HepG2 (cell line): ENCODE results near the gene CPLANE2. TPM values are rescaled to one million over a fixed set of nuclear protein-coding genes. Genes with fewer than 3 reads are reported as not detected.

ENCODE experiments used
- ATAC-seq: fragments of 200-7000 bp; cut with Tn5 transposase; 3 replicates; pipeline ENCODE4 v1.9.1; 2020; ENCODE audit warnings: mild to moderate bottlenecking, moderate library complexity
- BruUV-seq: library from RNA; stranded (reverse); fragments of 400-500 nt; replicated peaks from 2 replicates; lab custom pipeline; 2021; lab: Mats Ljungman, UMichigan
- CTCF ChIA-PET: fragments of 300-600 bp; formaldehyde crosslinking; extraction: SDS; loops from one replicate; lab custom pipeline; 2021; ENCODE audit warnings: low total read pairs, inconsistent platforms, low intra/inter-chr PET ratio; lab: Yijun Ruan, JAX
- POLR2A ChIA-PET: fragments of 350-600 bp; sonication (Branson Sonifier 250); formaldehyde crosslinking; loops from one replicate; lab custom pipeline; 2020; ENCODE audit warnings: antibody characterized with exemption, inconsistent platforms; lab: Yijun Ruan, JAX
- DNase-seq: peaks from one replicate; pipeline ENCODE4 v3.0.0-alpha.2; 2015; ENCODE audit warnings: low spot score
- FAIRE-seq: peaks from 3 replicates; lab custom pipeline; 2011; peaks lifted over from hg19 to GRCh38; lab: Jason Lieb, UNC
- H2AFZ ChIP-seq: one replicate; pipeline ENCODE4 v1.6.1; 2011; ENCODE audit warnings: low read length, inconsistent platforms
- H3K27ac ChIP-seq: fragments of 300-600 bp; 3 replicates; pipeline ENCODE4 v1.8.0; 2011; ENCODE audit warnings: mixed run types, mild to moderate bottlenecking, mixed read lengths, low read length, inconsistent platforms; ENCODE audit not compliant: insufficient read depth; ENCODE audit errors: extremely low read length
- H3K27me3 ChIP-seq, 2 experiments: fragments of 200-600 bp in 1 of 2; 2 replicates in 1 of 2; 3 replicates in 1 of 2; pipeline versions ENCODE4 v1.6.0 to v1.8.0; 2011; ENCODE audit warnings: low read length in 2 of 2, mild to moderate bottlenecking in 2 of 2, moderate library complexity in 2 of 2, inconsistent platforms in 1 of 2; ENCODE audit not compliant: insufficient read depth in 2 of 2, control insufficient read depth in 1 of 2
- H3K36me3 ChIP-seq, 2 experiments: fragments of 200-600 bp in 1 of 2; replicated peaks in 1 of 2; 2 replicates in 1 of 2; 3 replicates in 1 of 2; pipeline versions ENCODE4 v1.5.1 to v1.8.0; 2011; ENCODE audit warnings: low read length in 2 of 2, inconsistent platforms in 1 of 2; ENCODE audit not compliant: insufficient read depth in 2 of 2, control insufficient read depth in 1 of 2
- H3K4me1 ChIP-seq: 2 replicates; pipeline ENCODE4 v1.5.1; 2012; ENCODE audit warnings: low read length, inconsistent platforms; ENCODE audit not compliant: insufficient read depth
- H3K4me2 ChIP-seq: 2 replicates; pipeline ENCODE4 v1.6.0; 2011; ENCODE audit warnings: low read depth, low read length, inconsistent platforms
- H3K4me3 ChIP-seq, 3 experiments: fragments of 200-600 bp in 1 of 3; sonication (generic), shearing (Covaris generic) in 1 of 3; replicated peaks in 1 of 3; 2 replicates each; pipeline ENCODE4 v1.5.1; 2011 to 2016; ENCODE audit warnings: low read length in 3 of 3, inconsistent platforms in 2 of 3, low read depth in 2 of 3, mild to moderate bottlenecking in 2 of 3, control low read depth in 1 of 3, mixed read lengths in 1 of 3; ENCODE audit not compliant: insufficient read depth in 1 of 3
- H3K79me2 ChIP-seq: one replicate; pipeline ENCODE4 v1.6.1; 2011; ENCODE audit warnings: low read length, inconsistent platforms; ENCODE audit not compliant: insufficient read depth
- H3K9ac ChIP-seq: 2 replicates; pipeline ENCODE4 v1.6.0; 2011; ENCODE audit warnings: mild to moderate bottlenecking, low read depth, low read length, inconsistent platforms; ENCODE audit not compliant: insufficient read depth
- H3K9me3 ChIP-seq: 2 replicates; pipeline ENCODE4 v1.5.1; 2012; ENCODE audit warnings: mild to moderate bottlenecking, low read length
- H4K20me1 ChIP-seq: 2 replicates; pipeline ENCODE4 v1.6.0; 2011; ENCODE audit warnings: inconsistent platforms, mild to moderate bottlenecking, low read length, moderate library complexity; ENCODE audit not compliant: insufficient read depth
- ARID4A ChIP-seq: sonication (generic); formaldehyde crosslinking; IDR thresholded peaks from 2 replicates; pipeline ENCODE4 v1.5.0; 2020; ENCODE audit warnings: mild to moderate bottlenecking, missing genetic modification reagents, borderline replicate concordance
- ARNT ChIP-seq: fragments of 450-650 bp; IDR thresholded peaks from 2 replicates; pipeline ENCODE4 v1.6.1; 2017
- CEBPG ChIP-seq: IDR thresholded peaks from 2 replicates; pipeline ENCODE4 v1.6.1; 2016
- ETV5 ChIP-seq: IDR thresholded peaks from 2 replicates; pipeline ENCODE4 v1.6.1; 2018; ENCODE audit warnings: missing biosample characterization, missing genetic modification reagents, inconsistent platforms, borderline replicate concordance
- HDAC1 ChIP-seq: sonication (generic); formaldehyde crosslinking; IDR thresholded peaks from 2 replicates; pipeline ENCODE4 v1.5.1; 2020; ENCODE audit warnings: mild to moderate bottlenecking, missing genetic modification reagents
- LCORL ChIP-seq, 2 experiments: fragments of 450-650 bp in 1 of 2; sonication (generic) in 1 of 2; formaldehyde crosslinking in 1 of 2; IDR thresholded peaks; 2 replicates each; pipeline versions ENCODE4 v1.5.0 to v1.6.1; 2017 to 2020; ENCODE audit warnings: antibody characterized with exemption in 1 of 2, missing genetic modification reagents in 1 of 2
- RFXAP ChIP-seq: sonication (generic); formaldehyde crosslinking; IDR thresholded peaks from 2 replicates; pipeline ENCODE4 v1.4.0; 2020; ENCODE audit warnings: missing genetic modification reagents, borderline replicate concordance
- SMAD1 ChIP-seq: sonication (generic); formaldehyde crosslinking; IDR thresholded peaks from 2 replicates; pipeline ENCODE4 v1.4.0; 2020; ENCODE audit warnings: missing genetic modification reagents, low read depth, mild to moderate bottlenecking, borderline replicate concordance
- SP4 ChIP-seq: sonication (generic); formaldehyde crosslinking; IDR thresholded peaks from 2 replicates; pipeline ENCODE4 v1.8.1; 2023; ENCODE audit warnings: mild to moderate bottlenecking, missing genetic modification reagents
- TAF1 ChIP-seq: sonication (generic); formaldehyde crosslinking; IDR thresholded peaks from 2 replicates; pipeline ENCODE4 v1.4.0; 2020; ENCODE audit warnings: missing genetic modification reagents
- TFDP1 ChIP-seq: IDR thresholded peaks from 2 replicates; pipeline ENCODE4 v1.6.1; 2016; ENCODE audit warnings: missing compliant biosample characterization, missing genetic modification reagents, borderline replicate concordance
- TRIM24 ChIP-seq: sonication (generic); formaldehyde crosslinking; IDR thresholded peaks from 2 replicates; pipeline ENCODE4 v1.8.0; 2022; ENCODE audit warnings: mild to moderate bottlenecking, missing genetic modification reagents
- ZBTB7A ChIP-seq: sonication (generic); formaldehyde crosslinking; IDR thresholded peaks from 2 replicates; pipeline ENCODE4 v1.8.0; 2022; ENCODE audit warnings: mild to moderate bottlenecking, missing genetic modification reagents
- ZNF3 ChIP-seq: IDR thresholded peaks from 2 replicates; pipeline ENCODE4 v1.7.0; 2017; ENCODE audit warnings: inconsistent platforms
- ZNF354B ChIP-seq: sonication (generic); formaldehyde crosslinking; IDR thresholded peaks from 2 replicates; pipeline ENCODE4 v1.8.0; 2022; ENCODE audit warnings: mild to moderate bottlenecking, missing genetic modification reagents
- ZNF616 ChIP-seq: sonication (generic); formaldehyde crosslinking; IDR thresholded peaks from 2 replicates; pipeline ENCODE4 v1.5.0; 2020; ENCODE audit warnings: low read depth, mild to moderate bottlenecking, missing genetic modification reagents
- ZNF670 ChIP-seq: sonication (generic); formaldehyde crosslinking; IDR thresholded peaks from 2 replicates; pipeline ENCODE4 v1.8.0; 2022; ENCODE audit warnings: mild to moderate bottlenecking, missing genetic modification reagents, borderline replicate concordance
- ZNF775 ChIP-seq: sonication (generic); formaldehyde crosslinking; IDR thresholded peaks from 2 replicates; pipeline ENCODE4 v1.4.0; 2020; ENCODE audit warnings: missing genetic modification reagents, mild to moderate bottlenecking, moderate library complexity, borderline replicate concordance
- ZSCAN9 ChIP-seq: IDR thresholded peaks from 2 replicates; pipeline ENCODE4 v1.6.1; 2016; ENCODE audit warnings: borderline replicate concordance
- WGBS: methylation state at CpG from one replicate; pipeline ENCODE4 v1.1.6; 2017; ENCODE audit warnings: low lambda C conversion rate; 5-methylcytosine and 5-hydroxymethylcytosine counted together
- in situ Hi-C: cut with HindIII; loops from 2 replicates; pipeline ENCODE4 v1.10.0; 2017; ENCODE audit warnings: low pct_unique_long_range_greater_than_20kb; ENCODE audit not compliant: extremely low pct_ligation_motif_present
- intact Hi-C: fragments of 100-400 bp; cut with micrococcal nuclease; formaldehyde crosslinking; loops from one replicate; pipeline ENCODE4 v1.10.0; 2022; ENCODE audit not compliant: unreplicated experiment
- polyA plus RNA-seq, 8 experiments: library from polyadenylated mRNA; depleted of rRNA in 3 of 8; stranded (reverse) in 7 of 8; unstranded in 1 of 8; fragments of >200 nt; fragmentation: Illumina TruSeq in 4 of 8; extraction: Trizol in 4 of 8; gene quantifications; 2 replicates each; pipeline versions ENCODE4 v1.2.1 to v1.2.3, GENCODE V29; 2011 to 2016; ENCODE audit warnings: low read depth in 4 of 8, missing spikeins in 1 of 8, mixed read lengths in 1 of 8; ENCODE audit not compliant: insufficient read depth in 1 of 8
- total RNA-seq, 5 experiments: library from RNA; depleted of rRNA; stranded (reverse); fragments of >200 nt; fragmentation: Illumina TruSeq; extraction: Trizol; gene quantifications; 2 replicates each; pipeline ENCODE4 v1.2.3, GENCODE V29; 2016; ENCODE audit warnings: low read depth in 1 of 5

Gene CPLANE2
- total and polyA plus RNA-seq, 2 of the 13 experiments (the other 11 are each of a cell fraction or from before 2014, with no cell fraction given), result 0.29 to 1.6 TPM

- FAIRE-seq (peak; percentile 36), ATAC-seq (peak; percentile 91), DNase-seq (peak; percentile 93)
- peak overlapping the region; percentile 66 for H3K9ac ChIP-seq
- no TSS peak for BruUV-seq
- intact Hi-C loops (no loop called here), in situ Hi-C loops (loop anchor here (5.0 kb wide), 1 partner anchor 36 kb away; no protein-coding TSS in a partner anchor)
- H3K27ac ChIP-seq, result peak overlapping the region; percentile 81
- H3K4me2 ChIP-seq, result peak overlapping the region; percentile 86
- no peaks in the 10 kb centered on the region for H3K79me2 ChIP-seq
- H4K20me1 ChIP-seq, result no peaks in the 10 kb centered on the region
- H3K4me1 ChIP-seq, result peaks cover 42% of the 10 kb centered on the region
- H3K4me3 ChIP-seq, result peak overlapping the region; percentile 40 to 82 (median 61); a peak in 5 of 6 replicates
- CTCF ChIA-PET, result no interaction called here
- WGBS, result 32% methylated on average over 11 of the region's 87 CpGs
- H2AFZ ChIP-seq, result no peak overlapping the region
- peaks cover 9 to 36% of the 10 kb centered on the region in 2 experiments; a peak in 3 of 5 replicates for H3K27me3 ChIP-seq
- POLR2A ChIA-PET, result interaction anchor here (0.6 to 1.7 kb wide), 11 partner anchors 9 to 160 kb away, joined by 3 to 19 read pairs (median 3); partner anchors contain the start of genes CPLANE2 and SZRD1
- no peaks in the 10 kb centered on the region for H3K36me3 ChIP-seq
- H3K9me3 ChIP-seq, result no peaks in the 10 kb centered on the region
- TF ChIP-seq TAF1 (CRISPR knock-in tag) (peak; percentile 78; the same call in 1 of the 2 replicates), RFXAP (CRISPR knock-in tag) (peak; percentile 74; the same call in 1 of the 2 replicates), ZNF3 (CRISPR knock-in tag) (no peak), LCORL (IDR thresholded peaks at IDR 0.05) (no peak), LCORL (CRISPR knock-in tag; IDR thresholded peaks at IDR 0.05) (no peak), TRIM24 (CRISPR knock-in tag) (no peak), ZNF616 (CRISPR knock-in tag) (no peak), SP4 (peak; percentile 83), TFDP1 (CRISPR knock-in tag) (peak; percentile 41; the same call in 1 of the 2 replicates), ARID4A (CRISPR knock-in tag) (peak; percentile 68; the same call in 1 of the 2 replicates), CEBPG (no peak), ZBTB7A (CRISPR knock-in tag) (no peak), ARNT (no peak), SMAD1 (CRISPR knock-in tag) (no peak), HDAC1 (peak; percentile 64), ETV5 (CRISPR knock-in tag) (0 out of 2 replicates have a peak, but pooled peaks have one; percentile 41), ZSCAN9 (CRISPR knock-in tag) (no peak), ZNF354B (CRISPR knock-in tag) (no peak), ZNF670 (CRISPR knock-in tag) (peak; percentile 70; the same call in 1 of the 2 replicates), ZNF775 (CRISPR knock-in tag) (no peak)
Measured at GRCh38 chr1:16206547-16207317, 30.3 kb downstream of the CPLANE2 start.
